H9 (cell line): Measurements from ENCODE around the gene ASTN2. TPM values are rescaled to one million over a fixed set of nuclear protein-coding genes. Genes with fewer than 3 reads are reported as not detected.

Source experiments
- DNase-seq: peaks from one replicate; pipeline ENCODE4 v3.0.0-alpha.2; 2017
- H2AFZ ChIP-seq: one replicate; pipeline ENCODE4 v1.6.1; 2013; ENCODE audit warnings: mild to moderate bottlenecking, low read length, control low read depth, moderate library complexity
- H2AK5ac ChIP-seq: 2 replicates; pipeline ENCODE4 v1.6.1; 2013; ENCODE audit warnings: low read length, control low read depth, mixed read lengths; ENCODE audit not compliant: insufficient read length
- H2BK120ac ChIP-seq: one replicate; pipeline ENCODE4 v1.6.1; 2013; ENCODE audit warnings: low read depth, mild to moderate bottlenecking, low read length, control low read depth, inconsistent platforms; ENCODE audit not compliant: poor library complexity, severe bottlenecking
- H2BK12ac ChIP-seq: 2 replicates; pipeline ENCODE4 v1.6.1; 2013; ENCODE audit warnings: low read length, control low read depth, mixed read lengths, low read depth; ENCODE audit not compliant: insufficient read length
- H2BK15ac ChIP-seq: 2 replicates; pipeline ENCODE4 v1.6.1; 2013; ENCODE audit warnings: low read depth, low read length, control low read depth
- H2BK20ac ChIP-seq: one replicate; pipeline ENCODE4 v1.6.1; 2013; ENCODE audit warnings: low read depth, mild to moderate bottlenecking, low read length, control low read depth, inconsistent platforms; ENCODE audit not compliant: poor library complexity, severe bottlenecking
- H2BK5ac ChIP-seq: 2 replicates; pipeline ENCODE4 v1.6.1; 2013; ENCODE audit warnings: low read length, control low read depth, mixed read lengths; ENCODE audit not compliant: insufficient read length
- H3K14ac ChIP-seq: 2 replicates; pipeline ENCODE4 v1.6.1; 2013; ENCODE audit warnings: low read length, control low read depth; ENCODE audit not compliant: insufficient read depth
- H3K18ac ChIP-seq: 2 replicates; pipeline ENCODE4 v1.6.1; 2013; ENCODE audit warnings: low read depth, mild to moderate bottlenecking, mixed read lengths, low read length, control low read depth; ENCODE audit not compliant: insufficient read length
- H3K23ac ChIP-seq: 2 replicates; pipeline ENCODE4 v1.6.1; 2013; ENCODE audit warnings: low read length, control low read depth, mixed read lengths, low read depth; ENCODE audit not compliant: insufficient read length
- H3K23me2 ChIP-seq: 2 replicates; pipeline ENCODE4 v1.6.1; 2013; ENCODE audit warnings: low read depth, mild to moderate bottlenecking, mixed read lengths, low read length, control low read depth; ENCODE audit not compliant: insufficient read length, poor library complexity, severe bottlenecking
- H3K27ac ChIP-seq: 2 replicates; pipeline ENCODE4 v1.5.1; 2013; ENCODE audit warnings: low read length, control low read depth, mixed read lengths, low read depth; ENCODE audit not compliant: insufficient read length
- H3K27me3 ChIP-seq: 2 replicates; pipeline ENCODE4 v1.6.1; 2013; ENCODE audit warnings: low read length, control low read depth, inconsistent platforms; ENCODE audit not compliant: insufficient read depth
- H3K4ac ChIP-seq: 2 replicates; pipeline ENCODE4 v1.6.1; 2013; ENCODE audit warnings: low read depth, mild to moderate bottlenecking, control low read depth, inconsistent platforms, low read length, moderate library complexity
- H3K4me1 ChIP-seq: 2 replicates; pipeline ENCODE4 v1.6.1; 2013; ENCODE audit warnings: low read length, control low read depth, inconsistent platforms; ENCODE audit not compliant: insufficient read depth
- H3K4me2 ChIP-seq: 2 replicates; pipeline ENCODE4 v1.6.1; 2013; ENCODE audit warnings: low read length, control low read depth, mixed read lengths; ENCODE audit not compliant: insufficient read length, insufficient read depth
- H3K56ac ChIP-seq: 2 replicates; pipeline ENCODE4 v1.6.1; 2013; ENCODE audit warnings: low read depth, mild to moderate bottlenecking, mixed read lengths, low read length, control low read depth; ENCODE audit not compliant: insufficient read length
- H3K79me1 ChIP-seq: 2 replicates; pipeline ENCODE4 v1.6.1; 2013; ENCODE audit warnings: low read depth, mild to moderate bottlenecking, moderate library complexity, low read length, control low read depth, inconsistent platforms; ENCODE audit not compliant: insufficient read depth, poor library complexity, severe bottlenecking
- H3K79me2 ChIP-seq: 2 replicates; pipeline ENCODE4 v1.6.1; 2013; ENCODE audit warnings: low read length, control low read depth, inconsistent platforms; ENCODE audit not compliant: insufficient read depth
- H3K9ac ChIP-seq: 2 replicates; pipeline ENCODE4 v1.6.1; 2013; ENCODE audit warnings: low read length, control low read depth, mixed read lengths; ENCODE audit not compliant: insufficient read length; ENCODE audit errors: extremely low read depth
- H3K9me3 ChIP-seq: one replicate; pipeline ENCODE4 v1.6.1; 2013; ENCODE audit warnings: low read depth, low read length, inconsistent platforms; ENCODE audit not compliant: control insufficient read depth
- H3T11ph ChIP-seq: one replicate; pipeline ENCODE4 v1.6.1; 2013; ENCODE audit warnings: mild to moderate bottlenecking, low read length, control low read depth, inconsistent platforms
- H4K20me1 ChIP-seq: one replicate; pipeline ENCODE4 v1.6.1; 2013; ENCODE audit not compliant: control insufficient read depth, insufficient read length, insufficient read depth
- H4K5ac ChIP-seq: 2 replicates; pipeline ENCODE4 v1.6.1; 2013; ENCODE audit warnings: low read depth, mild to moderate bottlenecking, mixed read lengths, low read length, control low read depth; ENCODE audit not compliant: insufficient read length
- H4K8ac ChIP-seq: replicated peaks from 2 replicates; pipeline ENCODE4 v1.6.1; 2013; ENCODE audit warnings: low read length, control low read depth, mixed read lengths, low read depth; ENCODE audit not compliant: insufficient read length
- H4K91ac ChIP-seq: 2 replicates; pipeline ENCODE4 v1.6.1; 2013; ENCODE audit warnings: low read depth, mild to moderate bottlenecking, moderate library complexity, mixed read lengths, low read length, control low read depth; ENCODE audit not compliant: insufficient read length
- H3K27ac Mint-ChIP-seq, 3 experiments: 2 replicates in 2 of 3; 3 replicates in 1 of 3; pipeline ENCODE4 v1.8.0; 2020 to 2021; ENCODE audit warnings: mixed read lengths in 3 of 3, mild to moderate bottlenecking in 1 of 3, moderate library complexity in 1 of 3
- H3K27me3 Mint-ChIP-seq: 2 replicates; pipeline ENCODE4 v1.8.0; 2021; ENCODE audit warnings: low read depth, mild to moderate bottlenecking, moderate library complexity, mixed read lengths
- H3K36me3 Mint-ChIP-seq, 3 experiments: 2 replicates in 2 of 3; 3 replicates in 1 of 3; pipeline ENCODE4 v1.8.0; 2020 to 2021; ENCODE audit warnings: low read depth in 3 of 3, mixed read lengths in 3 of 3; ENCODE audit not compliant: insufficient read depth in 1 of 3
- H3K4me1 Mint-ChIP-seq, 2 experiments: 2 replicates each; pipeline ENCODE4 v1.8.0; 2020; ENCODE audit warnings: mixed read lengths in 2 of 2
- H3K4me3 Mint-ChIP-seq, 2 experiments: 2 replicates in 1 of 2; 3 replicates in 1 of 2; pipeline ENCODE4 v1.8.0; 2020 to 2021; ENCODE audit warnings: mild to moderate bottlenecking in 2 of 2, mixed read lengths in 2 of 2, moderate library complexity in 1 of 2
- H3K9me3 Mint-ChIP-seq, 2 experiments: 2 replicates in 1 of 2; 3 replicates in 1 of 2; pipeline ENCODE4 v1.8.0; 2020; ENCODE audit warnings: mild to moderate bottlenecking in 2 of 2, mixed read lengths in 2 of 2, moderate library complexity in 1 of 2
- CTCF ChIP-seq: fragments of 200-600 bp; sonication (generic); conservative IDR thresholded peaks from 3 replicates; pipeline ENCODE4 v1.8.0; 2021; ENCODE audit warnings: antibody characterized with exemption, mild to moderate bottlenecking
- WGBS: extraction: QIAGEN DNeasy Blood & Tissue Kit; methylation state at CpG from one replicate; pipeline ENCODE4 v1.1.7; 2013; ENCODE audit warnings: missing lambda C conversion rate, low lambda C conversion rate, mixed read lengths; ENCODE audit not compliant: insufficient read length; ENCODE audit errors: extremely low coverage; 5-methylcytosine and 5-hydroxymethylcytosine counted together
- total RNA-seq: library from RNA; stranded (reverse); gene quantifications from 2 replicates; pipeline ENCODE4 v1.2.1, GENCODE V29; 2021

The ASTN2 gene
- total RNA-seq, 1 experiment from 2014 or later, result 9.7 TPM

DNA sequence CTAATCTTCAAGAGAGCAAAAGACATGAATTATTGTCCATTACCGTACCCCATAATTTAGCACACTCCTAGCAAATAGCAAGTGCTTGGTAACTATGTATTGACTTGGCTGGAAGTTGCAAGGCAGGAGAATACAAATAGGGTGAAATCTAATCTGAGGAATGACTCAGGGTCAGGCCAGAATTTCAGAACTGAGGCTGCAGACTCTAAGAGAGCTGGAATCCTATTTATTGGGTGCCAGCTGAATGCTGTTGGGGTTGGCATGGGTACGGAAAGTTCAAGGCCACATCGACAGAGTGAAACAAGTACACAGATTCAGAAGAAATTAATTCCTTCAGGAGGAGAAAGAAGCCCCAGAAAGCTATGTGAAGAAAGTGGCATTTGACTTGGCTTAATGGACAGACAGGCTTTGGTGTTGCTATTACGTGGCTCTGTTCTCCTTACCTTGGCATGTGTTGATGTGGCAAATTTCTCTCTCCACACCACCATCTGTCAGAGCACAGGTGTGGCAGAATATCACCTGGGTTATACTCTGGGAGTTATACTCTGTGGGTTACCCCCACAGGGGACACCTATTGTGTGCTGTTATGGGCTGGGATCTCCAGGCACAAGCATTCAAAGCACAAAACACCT, 20.9 kb upstream of the ASTN2 start:
- Histone ChIP-seq H3T11ph (no peak overlapping the region), H2BK12ac (no peak overlapping the region), H2BK5ac (no peak overlapping the region), H3K56ac (no peak overlapping the region), H2AFZ (no peak overlapping the region), H3K23ac (no peak overlapping the region), H3K79me2 (0 out of 2 replicates have a peak, but pooled peaks cover 1% of the 10 kb centered on the region), H3K18ac (no peak overlapping the region), H3K4me2 (no peak overlapping the region), H3K4ac (no peak overlapping the region), H4K20me1 (no peaks in the 10 kb centered on the region), H3K27me3 (no peaks in the 10 kb centered on the region), H2BK120ac (no peak overlapping the region), H3K79me1 (no peaks in the 10 kb centered on the region), H3K23me2 (no peaks in the 10 kb centered on the region), H2BK15ac (no peak overlapping the region), H4K5ac (no peak overlapping the region), H2AK5ac (no peak overlapping the region), H4K8ac (no peak overlapping the region), H4K91ac (no peak overlapping the region), H3K14ac (no peak overlapping the region), H3K27ac (no peak overlapping the region), H3K4me1 (no peaks in the 10 kb centered on the region; the same call in 1 of the 2 replicates), H3K9ac (no peak overlapping the region), H2BK20ac (no peak overlapping the region), H3K9me3 (no peaks in the 10 kb centered on the region)
- Mint-ChIP-seq H3K27me3 (peaks cover 11% of the 10 kb centered on the region; the same call in 1 of the 2 replicates), H3K36me3 (no peaks in the 10 kb centered on the region), H3K27ac (no peak overlapping the region), H3K4me1 (peaks cover 28 to 32% of the 10 kb centered on the region in 2 experiments), H3K4me3 (no peak overlapping the region), H3K9me3 (no peaks in the 10 kb centered on the region)
- WGBS, result no CpG with 5 or more reads among the region's 4 CpGs
- no peak for TF ChIP-seq CTCF
- no peak for DNase-seq
